Mucosa of rectum (tissue), 2 donors: ENCODE measurements around the gene IGF2BP3.

Source experiments
- H3K27ac ChIP-seq, 2 donors: one replicate each; pipeline ENCODE4 v1.7.0; 2013; ENCODE audit warnings: inconsistent platforms in 2 of 2, low read depth in 2 of 2, low read length in 2 of 2
- H3K27me3 ChIP-seq, 2 donors: one replicate each; pipeline ENCODE4 v1.7.0; 2013; ENCODE audit warnings: low read length in 2 of 2; ENCODE audit not compliant: control insufficient read depth in 2 of 2, insufficient read depth in 2 of 2
- H3K36me3 ChIP-seq, 2 donors: one replicate each; pipeline ENCODE4 v1.7.0; 2013; ENCODE audit warnings: low read length in 2 of 2; ENCODE audit not compliant: control insufficient read depth in 2 of 2, insufficient read depth in 2 of 2
- H3K4me1 ChIP-seq, 2 donors: one replicate each; pipeline ENCODE4 v1.7.0; 2013; ENCODE audit warnings: low read length in 2 of 2, mild to moderate bottlenecking in 1 of 2; ENCODE audit not compliant: control insufficient read depth in 2 of 2, insufficient read depth in 2 of 2
- H3K4me3 ChIP-seq, 2 donors: one replicate each; pipeline ENCODE4 v1.7.0; 2013; ENCODE audit warnings: low read length in 2 of 2
- H3K9ac ChIP-seq, 2 donors: one replicate each; pipeline ENCODE4 v1.7.0; 2013; ENCODE audit warnings: low read length in 2 of 2, low read depth in 1 of 2, mild to moderate bottlenecking in 1 of 2
- H3K9me3 ChIP-seq, 2 donors: one replicate each; pipeline ENCODE4 v1.7.0; 2013; ENCODE audit warnings: low read length in 2 of 2; ENCODE audit not compliant: control insufficient read depth in 2 of 2
- donor health status: healthy.
- donor health status: Normal muscosa, but diverticular disease.

Gene IGF2BP3

DNA sequence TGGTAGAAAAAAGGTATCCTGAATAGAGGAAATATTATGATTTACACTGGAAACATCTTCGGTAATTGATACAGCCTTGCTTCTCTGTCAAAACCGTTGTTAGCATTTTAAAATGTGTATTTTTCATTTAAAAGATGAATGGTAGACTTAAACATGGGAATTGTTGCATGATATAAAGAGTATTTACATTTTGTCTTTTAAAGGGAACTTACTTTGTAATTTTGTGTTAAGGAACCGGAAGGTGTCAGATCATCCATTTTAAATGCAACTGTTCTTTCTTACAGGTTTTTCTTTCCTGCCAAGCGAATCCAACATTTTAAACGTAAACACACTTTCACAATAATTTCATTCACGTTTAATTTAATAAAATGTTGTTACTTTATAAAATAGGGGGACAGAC lies 1.8 kb upstream of the IGF2BP3 start:
- peaks cover 28% of the 10 kb centered on the region in 2 donors for H3K4me1 ChIP-seq
- H3K27me3 ChIP-seq, result peaks cover 69 to 95% of the 10 kb centered on the region in 2 donors
- H3K4me3 ChIP-seq, result no peak overlapping the region
- H3K27ac ChIP-seq, result no peak overlapping the region
- no peaks in the 10 kb centered on the region for H3K36me3 ChIP-seq
- H3K9me3 ChIP-seq, result no peaks in the 10 kb centered on the region
- H3K9ac ChIP-seq, result no peak overlapping the region

DNA sequence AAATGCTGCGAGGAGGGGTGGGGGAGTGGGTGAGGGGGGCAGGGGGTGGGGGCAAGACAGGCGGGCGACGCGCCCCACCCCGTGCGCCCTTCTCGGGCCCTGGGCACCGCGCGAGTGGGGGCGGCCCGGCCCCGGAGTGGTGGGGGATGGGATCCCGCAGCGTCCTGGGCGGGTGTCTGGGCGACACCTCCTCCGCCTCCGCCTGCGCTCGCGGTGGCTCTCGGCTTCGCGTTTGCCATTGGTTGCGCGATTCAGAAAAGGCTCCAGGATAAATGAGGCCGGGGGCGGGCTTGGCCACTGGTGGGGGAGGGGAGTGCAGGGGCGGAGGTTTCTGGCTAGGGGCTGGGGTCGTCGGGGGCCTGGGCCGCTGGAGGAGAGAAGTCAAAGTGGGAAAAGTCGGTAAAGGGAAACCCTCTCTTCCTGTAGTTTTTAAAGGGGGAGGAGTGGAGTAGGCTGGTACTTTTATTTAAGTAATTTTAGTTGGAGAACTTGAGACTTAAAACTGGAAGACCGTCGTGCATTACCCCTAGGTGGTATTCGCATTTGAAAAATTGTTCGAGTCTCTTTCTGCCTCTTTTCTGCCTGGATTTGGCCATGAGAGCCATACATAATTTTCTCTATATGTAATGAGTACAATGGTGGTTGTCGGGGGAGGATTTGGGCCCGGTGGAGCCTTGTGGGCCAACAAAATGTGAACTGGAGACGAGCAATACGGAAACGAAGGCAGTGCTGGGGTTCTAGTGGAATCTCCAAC lies 992 bp upstream of the IGF2BP3 start:
- no peaks in the 10 kb centered on the region for H3K36me3 ChIP-seq
- H3K4me3 ChIP-seq, result peak overlapping the region in 1 of 2 donors; percentile 20
- no peaks in the 10 kb centered on the region for H3K9me3 ChIP-seq
- H3K27me3 ChIP-seq, result peaks cover 75 to 93% of the 10 kb centered on the region in 2 donors
- H3K9ac ChIP-seq, result no peak overlapping the region
- peaks cover 28% of the 10 kb centered on the region in 2 donors for H3K4me1 ChIP-seq
- no peak overlapping the region for H3K27ac ChIP-seq

DNA sequence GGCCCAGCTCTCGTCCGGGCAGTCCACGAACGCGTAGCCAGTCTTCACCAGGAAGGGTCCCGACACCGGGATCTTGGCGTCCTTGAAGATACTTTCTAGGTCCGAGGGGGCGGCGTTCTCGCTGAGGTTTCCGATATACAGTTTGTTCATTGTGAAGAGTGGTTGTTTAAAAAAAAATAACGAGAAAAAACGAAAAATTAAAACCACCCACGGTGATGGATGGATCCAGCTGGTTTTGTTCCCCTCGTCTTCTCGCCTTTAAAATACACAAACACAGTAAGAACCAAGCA lies 385 bp downstream of the IGF2BP3 start:
- Histone ChIP-seq H3K36me3 (no peaks in the 10 kb centered on the region), H3K27me3 (peaks cover 71 to 86% of the 10 kb centered on the region in 2 donors), H3K4me1 (peaks cover 28 to 30% of the 10 kb centered on the region in 2 donors), H3K27ac (no peak overlapping the region), H3K9ac (no peak overlapping the region), H3K4me3 (peak overlapping the region; percentile 37 to 66), H3K9me3 (no peaks in the 10 kb centered on the region)

DNA sequence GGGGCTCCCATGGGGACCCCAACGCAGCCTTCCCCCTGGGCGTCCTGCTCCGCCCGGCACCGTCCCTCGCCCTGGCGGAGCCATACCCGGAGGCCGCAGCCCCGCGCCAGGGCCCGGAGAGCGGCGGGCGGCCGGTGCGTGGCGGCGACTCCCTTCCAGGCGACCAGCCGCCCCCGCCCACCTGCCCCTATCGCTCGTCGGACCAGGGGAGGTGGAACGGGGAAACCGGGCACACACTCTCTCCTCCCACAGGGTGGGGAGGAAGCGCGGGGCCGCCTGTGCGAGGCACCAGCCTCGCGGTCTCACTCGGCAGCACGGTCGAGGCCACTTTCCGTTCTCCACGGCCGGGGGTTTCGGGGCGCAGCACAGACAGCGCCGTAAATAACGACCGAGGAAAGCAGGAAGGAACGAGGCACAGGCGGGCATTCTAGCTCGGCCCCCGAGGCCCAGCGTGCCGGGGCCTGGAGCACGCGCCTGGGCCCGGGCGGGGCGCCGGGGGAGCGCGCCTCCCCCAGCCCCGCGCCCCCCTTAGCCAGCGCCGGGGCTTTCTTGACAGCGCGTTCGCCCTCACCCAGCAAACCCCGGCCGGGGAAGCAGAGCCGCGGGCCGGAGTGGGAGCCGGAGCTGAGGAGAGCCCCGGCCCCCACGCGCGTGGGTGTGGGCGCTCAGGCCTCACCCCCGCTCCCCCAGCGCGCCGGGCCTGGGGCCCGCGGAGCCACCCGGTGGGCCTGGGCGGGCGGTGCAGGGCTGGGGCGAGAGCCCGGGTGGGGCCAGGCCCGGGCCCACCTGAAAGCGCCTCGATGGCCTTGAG lies 936 bp downstream of the IGF2BP3 start:
- no peak overlapping the region for H3K27ac ChIP-seq
- H3K4me3 ChIP-seq, result peak overlapping the region; percentile 37 to 66
- H3K9me3 ChIP-seq, result no peaks in the 10 kb centered on the region
- H3K4me1 ChIP-seq, result peaks cover 27 to 28% of the 10 kb centered on the region in 2 donors
- H3K36me3 ChIP-seq, result no peaks in the 10 kb centered on the region
- no peak overlapping the region for H3K9ac ChIP-seq
- peaks cover 66 to 81% of the 10 kb centered on the region in 2 donors for H3K27me3 ChIP-seq

DNA sequence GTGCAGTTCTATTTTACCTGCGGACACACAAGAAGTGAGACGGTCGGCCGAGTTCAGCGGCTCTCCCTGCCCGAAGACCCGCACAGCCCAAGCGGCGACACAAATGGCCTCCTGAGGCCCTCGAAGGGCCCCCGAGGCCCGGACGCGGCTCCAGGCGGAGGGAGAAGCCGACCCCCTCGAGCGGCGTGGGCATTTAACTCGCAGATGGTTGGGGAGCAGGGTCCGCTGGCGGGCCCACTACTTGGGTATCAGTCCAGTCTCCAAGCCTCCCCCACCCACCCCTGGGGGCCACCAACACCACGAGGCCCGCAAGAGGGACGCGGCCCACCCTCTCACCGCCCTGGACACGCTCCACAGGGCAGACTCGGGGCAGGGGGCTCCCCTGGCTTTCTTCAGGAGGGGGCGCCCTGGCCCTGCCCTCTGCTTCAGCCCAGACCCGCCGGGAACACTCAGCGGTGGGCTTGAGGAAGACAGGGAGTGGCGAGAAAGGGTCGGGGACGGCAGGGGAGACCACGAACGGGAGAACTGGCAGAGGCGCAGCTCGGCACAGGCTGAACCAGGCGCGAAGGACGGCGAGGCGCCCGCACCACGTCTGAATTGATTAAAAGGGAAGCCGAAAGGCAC lies 1.7 kb downstream of the IGF2BP3 start:
- H3K9me3 ChIP-seq, result no peaks in the 10 kb centered on the region
- H3K27ac ChIP-seq, result no peak overlapping the region
- H3K4me1 ChIP-seq, result peaks cover 20 to 24% of the 10 kb centered on the region in 2 donors
- H3K4me3 ChIP-seq, result peak overlapping the region; percentile 18 to 44
- H3K9ac ChIP-seq, result no peak overlapping the region
- H3K36me3 ChIP-seq, result no peaks in the 10 kb centered on the region
- H3K27me3 ChIP-seq, result peaks cover 63 to 81% of the 10 kb centered on the region in 2 donors

DNA sequence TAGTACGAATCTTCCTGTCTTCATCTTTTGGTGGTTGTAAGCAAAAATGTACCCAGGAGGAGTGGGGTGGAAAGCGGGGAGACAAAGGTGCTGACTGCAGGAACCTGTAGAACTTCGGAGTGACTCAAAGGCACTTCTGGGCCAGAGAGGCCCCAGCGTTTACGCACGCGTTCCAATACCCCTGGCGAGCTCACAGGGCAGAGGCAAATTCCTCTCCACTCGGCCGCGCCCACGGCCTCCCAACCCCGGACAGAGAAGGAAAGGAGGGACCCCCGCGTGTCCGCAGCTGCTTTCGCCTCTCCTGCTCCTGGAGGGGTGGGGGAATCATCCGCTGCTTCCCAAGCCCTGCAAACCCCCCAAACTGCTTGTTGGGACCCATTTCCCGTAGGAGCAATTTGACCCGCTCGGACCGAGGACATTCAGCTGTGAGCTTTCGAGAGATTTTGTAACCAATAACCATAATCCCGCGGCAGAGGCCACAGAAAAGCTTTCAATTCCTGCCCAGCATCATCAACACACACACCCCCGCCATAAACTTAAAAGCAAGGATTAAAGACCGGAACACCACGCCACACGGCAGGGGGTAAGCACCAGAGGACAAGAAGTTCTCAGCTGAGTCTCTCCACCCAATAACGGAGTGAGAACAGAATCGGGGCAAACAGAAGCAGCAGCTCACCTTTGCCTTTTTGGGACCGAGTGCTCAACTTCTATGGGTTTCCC lies 2.3 kb downstream of the IGF2BP3 start:
- Histone ChIP-seq H3K4me3 (peak overlapping the region in 1 of 2 donors; percentile 44), H3K4me1 (peaks cover 19 to 24% of the 10 kb centered on the region in 2 donors), H3K9ac (no peak overlapping the region), H3K9me3 (no peaks in the 10 kb centered on the region), H3K36me3 (no peaks in the 10 kb centered on the region), H3K27ac (no peak overlapping the region), H3K27me3 (peaks cover 56 to 80% of the 10 kb centered on the region in 2 donors)

DNA sequence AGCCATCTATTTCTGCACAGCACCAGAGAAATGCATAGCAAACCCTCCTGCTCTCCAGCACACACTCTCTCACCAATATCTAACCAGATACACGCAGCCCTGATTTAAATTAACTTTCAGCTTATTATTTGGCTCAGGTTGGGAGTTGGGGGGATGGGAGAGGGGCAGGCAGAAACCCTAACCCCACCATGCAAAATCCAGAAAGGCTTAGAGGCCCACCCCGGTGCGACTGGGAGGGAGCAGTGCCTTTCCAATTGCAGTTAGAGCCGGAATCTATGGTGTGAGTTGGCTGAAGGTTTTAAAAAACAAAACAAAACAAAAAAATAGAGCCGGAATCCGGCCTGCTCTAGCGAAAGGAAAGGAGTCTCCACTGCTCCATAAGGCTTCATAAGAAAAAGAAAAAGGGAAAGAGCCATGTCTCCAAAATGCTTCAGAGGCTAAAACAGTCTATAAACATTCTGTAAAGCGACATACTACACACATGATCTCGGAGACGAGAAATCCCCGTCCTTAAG lies 2.9 kb downstream of the IGF2BP3 start:
- Histone ChIP-seq H3K4me1 (peaks cover 19 to 24% of the 10 kb centered on the region in 2 donors), H3K4me3 (peak overlapping the region in 1 of 2 donors; percentile 44), H3K27me3 (peaks cover 50 to 77% of the 10 kb centered on the region in 2 donors), H3K36me3 (no peaks in the 10 kb centered on the region), H3K9me3 (no peaks in the 10 kb centered on the region), H3K27ac (no peak overlapping the region), H3K9ac (no peak overlapping the region)

DNA sequence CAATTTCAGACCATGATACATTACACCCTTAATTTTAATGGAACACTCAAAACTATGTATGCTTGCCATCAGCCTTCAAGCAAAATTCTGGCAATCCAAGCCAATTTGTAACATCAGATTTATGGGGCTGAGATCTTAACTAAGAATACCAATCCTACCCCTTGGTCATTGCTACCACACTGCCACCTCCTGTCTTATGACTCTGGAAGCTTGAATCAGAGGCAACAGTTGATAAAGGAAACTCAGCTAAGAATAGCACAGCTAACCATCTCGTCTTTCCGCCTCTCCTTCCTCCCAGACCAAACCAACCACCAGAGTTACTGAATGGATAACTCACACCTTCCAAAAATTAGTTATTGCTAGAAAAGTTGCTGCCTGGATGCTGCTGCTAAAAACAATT lies 7.4 kb downstream of the IGF2BP3 start:
- Histone ChIP-seq H3K27me3 (peaks cover 28 to 41% of the 10 kb centered on the region in 2 donors), H3K9ac (no peak overlapping the region), H3K4me1 (peaks cover 3 to 4% of the 10 kb centered on the region in 2 donors), H3K9me3 (no peaks in the 10 kb centered on the region), H3K36me3 (no peaks in the 10 kb centered on the region), H3K27ac (no peak overlapping the region), H3K4me3 (no peak overlapping the region)

DNA sequence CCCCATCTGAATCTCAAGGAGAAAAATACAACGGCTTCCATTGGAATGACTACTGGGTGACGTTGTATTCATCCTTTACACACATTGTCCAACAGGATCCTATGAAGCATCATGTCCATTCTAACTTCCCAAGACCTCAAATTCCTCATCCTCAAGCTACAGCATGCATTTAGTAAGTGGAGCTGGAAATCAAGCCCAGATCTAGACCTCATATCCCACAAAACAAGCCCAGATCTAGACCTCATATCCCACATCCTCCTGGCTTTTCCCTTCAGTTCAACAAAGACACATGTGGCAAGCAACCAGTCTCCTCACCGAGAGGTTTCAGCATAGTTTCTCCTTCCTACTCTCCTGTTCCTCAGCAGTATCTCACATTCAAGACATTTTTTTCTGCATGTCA lies 12.2 kb downstream of the IGF2BP3 start:
- no peaks in the 10 kb centered on the region for H3K36me3 ChIP-seq
- peaks cover 15% of the 10 kb centered on the region in 2 donors for H3K27me3 ChIP-seq
- no peak overlapping the region for H3K27ac ChIP-seq
- no peak overlapping the region for H3K9ac ChIP-seq
- no peaks in the 10 kb centered on the region for H3K9me3 ChIP-seq
- H3K4me1 ChIP-seq, result no peaks in the 10 kb centered on the region
- H3K4me3 ChIP-seq, result no peak overlapping the region
